ENCODE results near the gene AFDN. TPM values are rescaled to one million over a fixed set of nuclear protein-coding genes. Genes with fewer than 3 reads are reported as not detected.

Gene AFDN
- total and polyA plus RNA-seq, 2 donors = 15.3 to 16.7 TPM

DNA sequence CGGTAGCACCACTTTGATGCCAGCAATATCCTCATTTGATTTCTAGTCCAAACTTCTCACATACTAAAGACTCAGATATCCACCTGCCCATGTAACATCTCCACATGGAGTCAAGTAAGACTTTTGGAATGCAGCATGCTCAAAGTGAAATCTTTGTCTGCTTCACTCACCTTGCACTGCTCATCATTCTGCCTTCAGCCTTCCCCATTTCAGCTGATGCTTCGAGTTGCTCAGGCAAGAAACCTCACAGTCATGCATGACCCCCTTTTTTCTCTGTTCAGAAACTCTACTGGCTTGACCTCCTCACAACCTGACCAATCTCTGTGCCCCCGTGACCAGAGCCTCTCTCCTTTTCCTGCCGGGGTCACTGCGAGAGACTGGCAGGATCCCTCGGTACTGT lies 129.8 kb downstream of the AFDN start:
- Histone ChIP-seq H3K4me1 (ENCODE audit: control insufficient read depth in 2 of 2, insufficient read depth in 2 of 2, low read length in 2 of 2) (no peaks in the 10 kb centered on the region), H3K9me3 (ENCODE audit: control insufficient read depth in 2 of 2, insufficient read depth in 1 of 2, low read length in 1 of 2) (no peaks in the 10 kb centered on the region), H3K27me3 (ENCODE audit: control insufficient read depth in 2 of 2, insufficient read depth in 1 of 2, low read length in 1 of 2) (no peaks in the 10 kb centered on the region), H3K4me3 (ENCODE audit: low read length in 2 of 2) (no peak overlapping the region), H3K36me3 (ENCODE audit: control insufficient read depth in 2 of 2, insufficient read depth in 2 of 2, low read length in 1 of 2) (no peaks in the 10 kb centered on the region), H3K27ac (ENCODE audit: low read depth in 1 of 2, low read length in 1 of 2) (no peak overlapping the region)
- DNase-seq (ENCODE audit: low read depth in 6 of 9, low spot score in 9 of 9) = no peak
- 96% methylated on average over 6 of the region's 6 CpGs for WGBS

- DNase-seq (ENCODE audit: low read depth in 6 of 9, low spot score in 9 of 9) = no peak
- 97% methylated on average over 8 of the region's 8 CpGs for WGBS
Observed at GRCh38 chr6:167956983-167957492, 130.3 kb downstream of the AFDN start.

GRCh38 chr6:167957626-167958025 lies 130.9 kb downstream of the AFDN start:
- DNase-seq (ENCODE audit: low read depth in 6 of 9, low spot score in 9 of 9) = no peak
- no peak overlapping the region for H3K27ac ChIP-seq (ENCODE audit: low read depth in 1 of 2, low read length in 1 of 2)
- H3K27me3 ChIP-seq (ENCODE audit: control insufficient read depth in 2 of 2, insufficient read depth in 1 of 2, low read length in 1 of 2) = no peaks in the 10 kb centered on the region
- no peaks in the 10 kb centered on the region for H3K36me3 ChIP-seq (ENCODE audit: control insufficient read depth in 2 of 2, insufficient read depth in 2 of 2, low read length in 1 of 2)
- H3K9me3 ChIP-seq (ENCODE audit: control insufficient read depth in 2 of 2, insufficient read depth in 1 of 2, low read length in 1 of 2) = no peaks in the 10 kb centered on the region
- no peaks in the 10 kb centered on the region for H3K4me1 ChIP-seq (ENCODE audit: control insufficient read depth in 2 of 2, insufficient read depth in 2 of 2, low read length in 2 of 2)
- 94% methylated on average over 6 of the region's 6 CpGs for WGBS
- H3K4me3 ChIP-seq (ENCODE audit: low read length in 2 of 2) = no peak overlapping the region

More at GRCh38 chr6:167956983-167957492, 130.3 kb downstream of the AFDN start:
- Histone ChIP-seq H3K4me3 (ENCODE audit: low read length in 2 of 2) (no peak overlapping the region), H3K27ac (ENCODE audit: low read depth in 1 of 2, low read length in 1 of 2) (no peak overlapping the region), H3K27me3 (ENCODE audit: control insufficient read depth in 2 of 2, insufficient read depth in 1 of 2, low read length in 1 of 2) (no peaks in the 10 kb centered on the region), H3K4me1 (ENCODE audit: control insufficient read depth in 2 of 2, insufficient read depth in 2 of 2, low read length in 2 of 2) (no peaks in the 10 kb centered on the region), H3K9me3 (ENCODE audit: control insufficient read depth in 2 of 2, insufficient read depth in 1 of 2, low read length in 1 of 2) (no peaks in the 10 kb centered on the region), H3K36me3 (ENCODE audit: control insufficient read depth in 2 of 2, insufficient read depth in 2 of 2, low read length in 1 of 2) (no peaks in the 10 kb centered on the region)

- no peaks in the 10 kb centered on the region for H3K27me3 ChIP-seq (ENCODE audit: control insufficient read depth in 2 of 2, insufficient read depth in 1 of 2, low read length in 1 of 2)
- no peak overlapping the region for H3K27ac ChIP-seq (ENCODE audit: low read depth in 1 of 2, low read length in 1 of 2)
- no peaks in the 10 kb centered on the region for H3K36me3 ChIP-seq (ENCODE audit: control insufficient read depth in 2 of 2, insufficient read depth in 2 of 2, low read length in 1 of 2)
- WGBS = 73% methylated on average over 5 of the region's 5 CpGs
- no peaks in the 10 kb centered on the region for H3K4me1 ChIP-seq (ENCODE audit: control insufficient read depth in 2 of 2, insufficient read depth in 2 of 2, low read length in 2 of 2)
- no peak overlapping the region for H3K4me3 ChIP-seq (ENCODE audit: low read length in 2 of 2)
- DNase-seq (ENCODE audit: low read depth in 6 of 9, low spot score in 9 of 9) = no peak
- no peaks in the 10 kb centered on the region for H3K9me3 ChIP-seq (ENCODE audit: control insufficient read depth in 2 of 2, insufficient read depth in 1 of 2, low read length in 1 of 2)
Observed at GRCh38 chr6:167960579-167960978, 133.9 kb downstream of the AFDN start.

- H3K36me3 ChIP-seq (ENCODE audit: control insufficient read depth in 2 of 2, insufficient read depth in 2 of 2, low read length in 1 of 2) = no peaks in the 10 kb centered on the region
- H3K27ac ChIP-seq (ENCODE audit: low read depth in 1 of 2, low read length in 1 of 2) = no peak overlapping the region
- no peaks in the 10 kb centered on the region for H3K27me3 ChIP-seq (ENCODE audit: control insufficient read depth in 2 of 2, insufficient read depth in 1 of 2, low read length in 1 of 2)
- H3K9me3 ChIP-seq (ENCODE audit: control insufficient read depth in 2 of 2, insufficient read depth in 1 of 2, low read length in 1 of 2) = no peaks in the 10 kb centered on the region
- no peaks in the 10 kb centered on the region for H3K4me1 ChIP-seq (ENCODE audit: control insufficient read depth in 2 of 2, insufficient read depth in 2 of 2, low read length in 2 of 2)
- WGBS = 91% methylated on average over 5 of the region's 5 CpGs
- DNase-seq (ENCODE audit: low read depth in 6 of 9, low spot score in 9 of 9) = peak in 1 of 9 donors; percentile 19
- no peak overlapping the region for H3K4me3 ChIP-seq (ENCODE audit: low read length in 2 of 2)
Observed at GRCh38 chr6:167962711-167963110, 136.0 kb downstream of the AFDN start.

DNA sequence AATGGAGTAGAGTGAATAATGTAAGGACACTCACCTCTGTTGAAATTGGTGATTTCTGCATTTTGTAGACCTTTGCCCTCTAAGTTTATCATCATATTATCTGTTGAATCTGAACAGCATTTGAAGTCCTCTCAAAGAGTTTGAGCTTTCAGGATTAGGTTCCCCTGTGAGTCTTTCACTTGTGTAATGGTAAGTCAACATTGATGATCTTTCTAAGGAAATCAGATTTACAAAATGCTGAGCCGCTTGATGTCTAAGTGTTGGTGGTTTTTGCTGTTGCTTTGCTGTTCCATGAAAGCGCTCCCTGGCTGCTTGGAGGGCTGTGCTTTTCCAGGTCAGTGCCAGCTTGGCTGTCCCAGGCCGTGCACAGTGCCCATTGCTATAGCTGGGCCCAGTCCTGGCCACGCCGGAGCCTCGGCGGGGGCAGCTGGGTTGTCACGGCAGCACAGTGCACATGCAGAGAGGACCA lies 136.9 kb downstream of the AFDN start:
- 97% methylated on average over 8 of the region's 8 CpGs for WGBS
- no peak for DNase-seq (ENCODE audit: low read depth in 6 of 9, low spot score in 9 of 9)
- H3K4me1 ChIP-seq (ENCODE audit: control insufficient read depth in 2 of 2, insufficient read depth in 2 of 2, low read length in 2 of 2) = no peaks in the 10 kb centered on the region
- H3K27me3 ChIP-seq (ENCODE audit: control insufficient read depth in 2 of 2, insufficient read depth in 1 of 2, low read length in 1 of 2) = no peaks in the 10 kb centered on the region
- no peaks in the 10 kb centered on the region for H3K36me3 ChIP-seq (ENCODE audit: control insufficient read depth in 2 of 2, insufficient read depth in 2 of 2, low read length in 1 of 2)
- no peaks in the 10 kb centered on the region for H3K9me3 ChIP-seq (ENCODE audit: control insufficient read depth in 2 of 2, insufficient read depth in 1 of 2, low read length in 1 of 2)
- H3K27ac ChIP-seq (ENCODE audit: low read depth in 1 of 2, low read length in 1 of 2) = no peak overlapping the region
- no peak overlapping the region for H3K4me3 ChIP-seq (ENCODE audit: low read length in 2 of 2)

DNA sequence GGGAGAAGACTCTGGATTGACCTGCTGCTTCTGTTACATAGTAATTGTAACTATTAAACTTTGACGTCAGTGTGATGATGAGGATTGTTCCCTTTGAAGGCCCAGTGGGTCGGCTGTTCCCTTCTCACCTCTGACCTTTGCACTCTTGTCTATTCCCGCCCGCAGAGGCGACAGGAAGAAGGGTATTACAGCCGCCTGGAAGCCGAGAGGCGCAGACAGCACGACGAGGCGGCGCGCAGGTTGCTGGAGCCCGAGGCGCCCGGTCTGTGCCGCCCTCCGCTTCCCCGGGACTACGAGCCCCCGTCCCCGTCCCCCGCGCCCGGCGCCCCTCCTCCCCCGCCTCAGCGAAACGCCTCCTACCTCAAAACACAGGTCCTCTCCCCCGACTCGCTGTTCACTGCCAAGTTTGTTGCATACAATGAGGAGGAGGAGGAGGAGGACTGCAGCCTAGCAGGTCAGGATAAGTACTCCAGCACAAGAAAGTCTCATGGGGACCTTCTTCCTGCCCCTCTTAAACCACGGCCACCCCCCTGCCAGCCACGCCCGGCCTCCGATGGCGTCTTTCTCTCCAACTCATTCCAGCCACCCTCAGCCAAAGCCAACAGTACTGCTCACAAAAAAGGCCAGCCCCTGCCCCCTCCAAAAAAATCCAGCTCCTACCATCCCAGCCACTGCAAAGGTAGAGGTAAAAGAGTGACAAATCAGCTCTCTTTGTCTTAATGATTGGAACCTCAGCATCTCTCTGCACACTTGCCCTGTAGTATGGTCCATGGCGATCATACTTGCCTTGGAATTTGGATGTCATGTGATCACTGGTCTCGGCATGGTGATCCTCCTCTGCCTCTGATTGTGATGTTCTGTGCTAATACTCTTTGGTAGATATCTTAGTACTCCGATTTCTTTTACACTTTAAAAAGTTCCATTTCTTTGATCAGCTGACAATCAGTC lies 139.2 kb downstream of the AFDN start:
- WGBS = 93% methylated on average over 39 of the region's 39 CpGs
- DNase-seq (ENCODE audit: low read depth in 6 of 9, low spot score in 9 of 9) = no peak
- Histone ChIP-seq H3K27me3 (ENCODE audit: control insufficient read depth in 2 of 2, insufficient read depth in 1 of 2, low read length in 1 of 2) (no peaks in the 10 kb centered on the region), H3K36me3 (ENCODE audit: control insufficient read depth in 2 of 2, insufficient read depth in 2 of 2, low read length in 1 of 2) (no peaks in the 10 kb centered on the region), H3K4me3 (ENCODE audit: low read length in 2 of 2) (no peak overlapping the region), H3K27ac (ENCODE audit: low read depth in 1 of 2, low read length in 1 of 2) (no peak overlapping the region), H3K9me3 (ENCODE audit: control insufficient read depth in 2 of 2, insufficient read depth in 1 of 2, low read length in 1 of 2) (no peaks in the 10 kb centered on the region), H3K4me1 (ENCODE audit: control insufficient read depth in 2 of 2, insufficient read depth in 2 of 2, low read length in 2 of 2) (no peaks in the 10 kb centered on the region)

GRCh38 chr6:167966540-167966905 lies 139.8 kb downstream of the AFDN start:
- no peak for DNase-seq (ENCODE audit: low read depth in 6 of 9, low spot score in 9 of 9)
- Histone ChIP-seq H3K27me3 (ENCODE audit: control insufficient read depth in 2 of 2, insufficient read depth in 1 of 2, low read length in 1 of 2) (no peaks in the 10 kb centered on the region), H3K36me3 (ENCODE audit: control insufficient read depth in 2 of 2, insufficient read depth in 2 of 2, low read length in 1 of 2) (no peaks in the 10 kb centered on the region), H3K4me1 (ENCODE audit: control insufficient read depth in 2 of 2, insufficient read depth in 2 of 2, low read length in 2 of 2) (no peaks in the 10 kb centered on the region), H3K4me3 (ENCODE audit: low read length in 2 of 2) (no peak overlapping the region), H3K27ac (ENCODE audit: low read depth in 1 of 2, low read length in 1 of 2) (no peak overlapping the region), H3K9me3 (ENCODE audit: control insufficient read depth in 2 of 2, insufficient read depth in 1 of 2, low read length in 1 of 2) (no peaks in the 10 kb centered on the region)
- 96% methylated on average over 8 of the region's 8 CpGs for WGBS

- Histone ChIP-seq H3K4me1 (ENCODE audit: control insufficient read depth in 2 of 2, insufficient read depth in 2 of 2, low read length in 2 of 2) (no peaks in the 10 kb centered on the region), H3K27ac (ENCODE audit: low read depth in 1 of 2, low read length in 1 of 2) (no peak overlapping the region), H3K9me3 (ENCODE audit: control insufficient read depth in 2 of 2, insufficient read depth in 1 of 2, low read length in 1 of 2) (no peaks in the 10 kb centered on the region), H3K36me3 (ENCODE audit: control insufficient read depth in 2 of 2, insufficient read depth in 2 of 2, low read length in 1 of 2) (no peaks in the 10 kb centered on the region), H3K27me3 (ENCODE audit: control insufficient read depth in 2 of 2, insufficient read depth in 1 of 2, low read length in 1 of 2) (no peaks in the 10 kb centered on the region), H3K4me3 (ENCODE audit: low read length in 2 of 2) (no peak overlapping the region)
- WGBS = 91% methylated on average over 6 of the region's 6 CpGs
- DNase-seq (ENCODE audit: low read depth in 6 of 9, low spot score in 9 of 9) = peak in 1 of 9 donors; percentile 22
Observed at GRCh38 chr6:167968091-167968490, 141.4 kb downstream of the AFDN start.

Data from thymus (tissue), 11 donors.